Neural crest cell (in vitro differentiated cells): ENCODE measurements around the gene ESRRB. TPM values are rescaled to one million over a fixed set of nuclear protein-coding genes. Genes with fewer than 3 reads are reported as not detected.
"Not testable (repeated sequence)": the region's sequence is repeated elsewhere in the genome, so short reads cannot be mapped to it uniquely, and the experiment has no call there.

Experiments
- DNase-seq: peaks from one replicate; pipeline ENCODE4 v3.0.0; 2021; ENCODE audit warnings: low read depth, mixed read lengths, low spot score
- H3K27ac Mint-ChIP-seq: one replicate; pipeline ENCODE4 v1.8.0; 2021; ENCODE audit warnings: mild to moderate bottlenecking, mixed read lengths; ENCODE audit not compliant: unreplicated experiment
- H3K27me3 Mint-ChIP-seq: 2 replicates; pipeline ENCODE4 v1.8.0; 2021; ENCODE audit warnings: low read depth, mild to moderate bottlenecking, mixed read lengths
- H3K36me3 Mint-ChIP-seq: 2 replicates; pipeline ENCODE4 v1.8.0; 2021; ENCODE audit warnings: low read depth, mild to moderate bottlenecking, mixed read lengths
- H3K4me1 Mint-ChIP-seq: 2 replicates; pipeline ENCODE4 v1.8.0; 2021; ENCODE audit warnings: mixed read lengths
- H3K4me3 Mint-ChIP-seq: one replicate; pipeline ENCODE4 v1.8.0; 2021; ENCODE audit warnings: mild to moderate bottlenecking, mixed read lengths
- H3K9me3 Mint-ChIP-seq: 2 replicates; pipeline ENCODE4 v1.8.0; 2021; ENCODE audit warnings: mixed read lengths
- CTCF ChIP-seq: fragments of 200-600 bp; sonication (generic); conservative IDR thresholded peaks from 2 replicates; pipeline ENCODE4 v1.5.0; 2021; ENCODE audit warnings: antibody characterized with exemption, mild to moderate bottlenecking
- total RNA-seq: library from RNA; stranded (reverse); gene quantifications from 2 replicates; pipeline ENCODE4 v1.2.1, GENCODE V29; 2021

Gene ESRRB
- total RNA-seq, 1 donor from 2014 or later, result 0.28 TPM

DNA sequence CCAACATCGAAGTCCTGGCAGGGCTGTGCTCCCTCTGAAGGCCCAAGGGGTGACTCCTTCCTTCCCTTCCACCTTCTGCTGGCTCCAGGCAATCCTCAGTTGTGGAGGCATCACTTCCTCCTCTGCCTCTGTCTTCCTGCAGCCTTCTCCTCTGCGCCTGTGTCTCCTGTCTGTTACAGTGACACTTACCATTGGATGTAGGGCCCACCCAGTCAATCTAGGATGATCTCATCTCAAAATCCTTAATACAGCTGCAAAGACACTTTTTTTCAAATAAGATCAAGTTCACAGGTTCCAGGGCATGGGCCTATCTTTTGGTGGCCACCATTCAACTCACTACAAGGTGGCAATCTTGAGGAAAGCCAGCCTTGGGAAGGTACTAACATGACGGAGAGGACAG is 155.1 kb downstream of the ESRRB start:
- Mint-ChIP-seq H3K36me3 (no peaks in the 10 kb centered on the region), H3K4me1 (no peaks in the 10 kb centered on the region), H3K9me3 (no peaks in the 10 kb centered on the region), H3K27me3 (no peaks in the 10 kb centered on the region), H3K27ac (no peak overlapping the region), H3K4me3 (no peak overlapping the region)
- no peak for TF ChIP-seq CTCF
- DNase-seq, result no peak

DNA sequence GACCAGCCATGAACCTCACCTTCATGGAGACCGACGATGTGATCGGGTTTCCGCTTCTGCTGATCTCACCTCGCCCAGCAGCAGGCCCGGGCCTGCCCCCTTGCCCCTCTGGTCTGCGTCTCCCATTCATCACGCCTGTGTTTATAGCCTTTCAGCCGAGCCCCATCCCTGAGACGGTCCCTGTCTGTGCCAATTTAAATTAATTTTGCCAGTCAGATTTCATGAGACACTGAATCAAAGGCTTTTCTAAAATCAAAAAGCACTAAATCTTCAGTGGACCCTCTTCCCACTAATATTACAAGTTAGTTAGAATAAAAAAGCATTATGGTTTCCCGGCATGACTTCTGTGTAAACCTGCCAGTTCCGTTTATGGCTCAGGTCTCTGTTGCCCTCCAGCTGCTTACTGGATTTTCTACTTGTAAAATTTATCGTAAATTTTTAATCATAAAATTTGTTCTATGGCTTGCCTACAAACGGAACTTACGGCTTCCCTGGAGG is 155.9 kb downstream of the ESRRB start:
- Mint-ChIP-seq H3K4me3 (no peak overlapping the region), H3K4me1 (no peaks in the 10 kb centered on the region), H3K36me3 (no peaks in the 10 kb centered on the region), H3K27me3 (no peaks in the 10 kb centered on the region), H3K9me3 (no peaks in the 10 kb centered on the region), H3K27ac (no peak overlapping the region)
- no peak for TF ChIP-seq CTCF
- DNase-seq, result no peak

DNA sequence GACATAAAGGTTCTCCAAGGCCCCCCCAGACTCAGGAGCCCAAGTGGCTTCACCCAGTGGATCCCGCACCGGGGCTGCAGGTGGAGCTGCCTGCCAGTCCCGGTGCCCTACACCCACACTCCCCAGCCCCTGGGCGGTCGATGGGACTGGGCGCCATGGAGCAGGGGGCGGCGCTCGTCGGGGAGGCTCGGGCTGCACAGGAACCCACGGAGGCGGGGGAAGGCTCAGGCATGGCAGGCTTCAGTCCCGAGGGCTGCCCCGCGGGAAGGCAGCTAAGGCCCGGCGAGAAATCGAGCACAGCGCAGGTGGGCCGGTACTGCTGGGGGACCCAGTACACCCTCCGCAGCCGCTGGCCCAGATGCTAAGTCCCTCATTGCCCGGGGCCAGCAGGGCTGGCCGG is 160.7 kb downstream of the ESRRB start:
- H3K9me3 Mint-ChIP-seq, H3K27me3 Mint-ChIP-seq, H3K4me3 Mint-ChIP-seq, DNase-seq, H3K27ac Mint-ChIP-seq, H3K4me1 Mint-ChIP-seq, H3K36me3 Mint-ChIP-seq: not testable (repeated sequence)

DNA sequence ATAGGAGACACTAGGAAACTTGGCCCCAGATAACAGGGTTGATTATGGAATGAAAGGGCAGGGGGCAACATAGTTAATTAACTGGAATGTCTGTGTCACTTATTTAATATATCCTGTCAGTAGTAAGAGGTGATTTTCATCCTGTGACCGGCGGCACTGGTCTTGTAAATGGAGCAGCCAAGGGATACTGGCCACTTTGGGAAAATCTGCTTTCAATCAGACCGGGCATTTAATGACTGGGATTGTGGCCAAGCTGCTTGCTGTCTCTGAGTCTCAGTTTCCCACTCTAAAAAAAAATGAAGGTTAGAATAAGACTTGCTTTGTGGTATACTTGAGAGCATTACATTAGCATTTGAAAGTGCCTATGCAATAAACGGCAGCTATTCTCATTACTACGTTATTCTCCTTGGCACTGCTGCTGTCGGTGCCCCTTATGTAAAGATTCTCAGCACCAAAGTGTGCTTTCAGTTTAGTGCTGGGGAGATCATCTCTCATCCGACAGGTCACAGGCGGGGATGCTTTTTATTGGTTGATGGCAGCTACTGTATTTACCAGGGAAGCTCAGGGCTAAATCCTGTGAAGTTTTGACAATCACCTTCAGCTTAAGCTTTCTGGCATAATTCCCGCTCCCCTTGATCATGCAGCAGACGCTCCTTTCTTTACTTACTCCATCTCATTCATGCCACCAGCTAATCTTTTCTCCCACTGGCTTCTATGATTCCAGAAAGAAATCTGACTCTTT is 162.1 kb downstream of the ESRRB start:
- no peak overlapping the region for H3K4me3 Mint-ChIP-seq
- no peak overlapping the region for H3K27ac Mint-ChIP-seq
- H3K27me3 Mint-ChIP-seq, result no peaks in the 10 kb centered on the region
- TF ChIP-seq CTCF, result no peak
- DNase-seq, result no peak
- no peaks in the 10 kb centered on the region for H3K36me3 Mint-ChIP-seq
- H3K9me3 Mint-ChIP-seq, result no peaks in the 10 kb centered on the region
- peaks cover 12% of the 10 kb centered on the region for H3K4me1 Mint-ChIP-seq

GRCh38 chr14:76538648-76539008 is 162.7 kb downstream of the ESRRB start:
- Mint-ChIP-seq H3K27ac (no peak overlapping the region), H3K4me1 (peaks cover 12% of the 10 kb centered on the region), H3K9me3 (no peaks in the 10 kb centered on the region), H3K27me3 (no peaks in the 10 kb centered on the region), H3K36me3 (no peaks in the 10 kb centered on the region), H3K4me3 (no peak overlapping the region)
- no peak for TF ChIP-seq CTCF
- DNase-seq, result no peak

- Mint-ChIP-seq H3K27me3 (no peaks in the 10 kb centered on the region), H3K4me1 (peaks cover 12% of the 10 kb centered on the region), H3K4me3 (no peak overlapping the region), H3K36me3 (no peaks in the 10 kb centered on the region), H3K9me3 (no peaks in the 10 kb centered on the region), H3K27ac (no peak overlapping the region)
- TF ChIP-seq CTCF, result no peak
- DNase-seq, result no peak
Measured at GRCh38 chr14:76539130-76539529, 163.2 kb downstream of the ESRRB start.
